A549 (cell line): ENCODE data around the gene HS3ST3B1. TPM values are rescaled to one million over a fixed set of nuclear protein-coding genes. Genes with fewer than 3 reads are reported as not detected.

ENCODE experiments used
- ATAC-seq, 2 experiments: fragments of 200-7000 bp in 1 of 2; fragments of >200 bp in 1 of 2; cut with Nextera tagmentation in 1 of 2; cut with Tn5 transposase in 1 of 2; 3 replicates each; pipeline versions ENCODE4 v1.8.0 to v1.9.1; 2018 to 2020; ENCODE audit warnings: mild to moderate bottlenecking in 1 of 2, moderate library complexity in 1 of 2
- CTCF ChIA-PET: fragments of 300-600 bp; sonication (Branson Sonifier 250); formaldehyde crosslinking; extraction: SDS; loops from one replicate; lab custom pipeline; 2021; ENCODE audit warnings: antibody characterized with exemption, inconsistent platforms; lab: Yijun Ruan, JAX
- POLR2A ChIA-PET: fragments of 350-600 bp; formaldehyde crosslinking; extraction: SDS; loops from one replicate; lab custom pipeline; 2021; ENCODE audit warnings: antibody characterized with exemption, inconsistent platforms; lab: Yijun Ruan, JAX
- DNase-seq, 2 experiments: peaks; one replicate each; pipeline versions ENCODE4 v3.0.0 to v3.0.0-alpha.2; 2011 to 2016; ENCODE audit warnings: low read depth in 1 of 2, low spot score in 1 of 2
- FAIRE-seq: peaks from 2 replicates; lab custom pipeline; 2011; peaks lifted over from hg19 to GRCh38; lab: Jason Lieb, UNC
- H3K27ac ChIP-seq, 2 experiments: fragments of >200 bp; sonication (Bioruptor Twin); formaldehyde crosslinking; 3 replicates each; pipeline ENCODE4 v1.5.1; 2016 to 2017
- H3K4me1 ChIP-seq: fragments of >200 bp; sonication (Bioruptor Twin); formaldehyde crosslinking; 3 replicates; pipeline ENCODE4 v1.6.1; 2016
- H3K4me2 ChIP-seq: fragments of >200 bp; sonication (Bioruptor Twin); formaldehyde crosslinking; 3 replicates; pipeline ENCODE4 v1.6.1; 2016
- H3K4me3 ChIP-seq: fragments of >200 bp; sonication (Bioruptor Twin); formaldehyde crosslinking; 3 replicates; pipeline ENCODE4 v1.5.1; 2016
- H3K9me3 ChIP-seq: fragments of >200 bp; sonication (Bioruptor Twin); formaldehyde crosslinking; 3 replicates; pipeline ENCODE4 v1.6.1; 2016
- CBX8 ChIP-seq: fragments of 200-600 bp; sonication (generic); IDR thresholded peaks from 2 replicates; pipeline ENCODE4 v1.6.1; 2016
- CHD2 ChIP-seq: fragments of 150-350 bp; IDR thresholded peaks from 2 replicates; pipeline ENCODE4 v1.6.1; 2014; ENCODE audit warnings: low read length; ENCODE audit not compliant: partially characterized antibody
- EP300 ChIP-seq, 2 experiments: fragments of >200 bp; sonication (Bioruptor Twin); formaldehyde crosslinking; IDR thresholded peaks; 2 replicates in 1 of 2; 3 replicates in 1 of 2; pipeline ENCODE4 v1.6.1; 2016 to 2017
- GATA3 ChIP-seq: IDR thresholded peaks from 2 replicates; pipeline ENCODE4 v1.6.1; 2012; ENCODE audit warnings: borderline replicate concordance
- HOXA7 ChIP-seq: fragments of 250-450 bp; sonication (Bioruptor Pico); IDR thresholded peaks from 2 replicates; pipeline ENCODE4 v1.5.0; 2020; ENCODE audit warnings: mild to moderate bottlenecking, moderate library complexity
- JUN ChIP-seq, 2 experiments: fragments of >200 bp; sonication (Bioruptor Twin); formaldehyde crosslinking; IDR thresholded peaks; 2 replicates in 1 of 2; 3 replicates in 1 of 2; pipeline ENCODE4 v1.6.1; 2016 to 2017
- JUNB ChIP-seq: fragments of >200 bp; sonication (Bioruptor Twin); formaldehyde crosslinking; IDR thresholded peaks from 2 replicates; pipeline ENCODE4 v1.6.1; 2016
- KDM1A ChIP-seq: fragments of 200-600 bp; sonication (generic); IDR thresholded peaks from 2 replicates; pipeline ENCODE4 v1.6.1; 2016; ENCODE audit warnings: low read depth, mild to moderate bottlenecking
- KDM5A ChIP-seq: fragments of 200-600 bp; sonication (generic); IDR thresholded peaks from 2 replicates; pipeline ENCODE4 v1.6.1; 2016; ENCODE audit warnings: antibody characterized with exemption, mild to moderate bottlenecking
- MAFK ChIP-seq: fragments of 450-650 bp; IDR thresholded peaks from 2 replicates; pipeline ENCODE4 v1.6.1; 2014; ENCODE audit not compliant: partially characterized antibody
- NR3C1 ChIP-seq: fragments of >200 bp; sonication (Bioruptor Twin); formaldehyde crosslinking; IDR thresholded peaks from 3 replicates; pipeline ENCODE4 v1.6.1; 2017
- PHF8 ChIP-seq: fragments of 200-600 bp; sonication (generic); IDR thresholded peaks from 2 replicates; pipeline ENCODE4 v1.6.1; 2016; ENCODE audit warnings: low read depth, mild to moderate bottlenecking, antibody characterized with exemption, moderate library complexity, borderline replicate concordance
- POLR2AphosphoS2 ChIP-seq: conservative IDR thresholded peaks from 2 replicates; pipeline ENCODE4 v1.6.1; 2012; ENCODE audit warnings: low read length, improper control_type of control experiment, inconsistent platforms
- RCOR1 ChIP-seq: fragments of 150-350 bp; IDR thresholded peaks from 2 replicates; pipeline ENCODE4 v1.6.1; 2014; ENCODE audit warnings: antibody characterized with exemption, low read length, low read depth
- TP53 ChIP-seq: fragments of 250-450 bp; sonication (Bioruptor Pico); IDR thresholded peaks from 2 replicates; pipeline ENCODE4 v1.5.0; 2021; ENCODE audit warnings: mild to moderate bottlenecking, moderate library complexity
- ZFP36 ChIP-seq: fragments of 450-650 bp; IDR thresholded peaks from 2 replicates; pipeline ENCODE4 v1.6.1; 2014; ENCODE audit warnings: borderline replicate concordance; ENCODE audit not compliant: partially characterized antibody
- WGBS: methylation state at CpG from one replicate; pipeline ENCODE4 v1.1.6; 2017; ENCODE audit errors: missing lambda C conversion rate; 5-methylcytosine and 5-hydroxymethylcytosine counted together
- polyA plus RNA-seq, 4 experiments: library from polyadenylated mRNA; depleted of rRNA in 3 of 4; stranded (reverse); fragments of >200 nt; fragmentation: RNase III in 1 of 4; extraction: RNeasy Plus Mini Kit Qiagen cat#74134 plus additional on column Dnase treatment in 1 of 4; gene quantifications; 2 replicates in 3 of 4; 3 replicates in 1 of 4; pipeline ENCODE4 v1.2.3, GENCODE V29; 2011 to 2017
- TF ChIP-seq, protein P1 (sequence below): fragments of 250-450 bp; sonication (Bioruptor Pico); IDR thresholded peaks from 2 replicates; pipeline ENCODE4 v1.5.0; 2021; ENCODE audit warnings: mild to moderate bottlenecking, moderate library complexity, borderline replicate concordance
- TF ChIP-seq, protein P2 (sequence below): fragments of 150-350 bp; IDR thresholded peaks from 2 replicates; pipeline ENCODE4 v1.6.1; 2014; ENCODE audit warnings: low read depth, mild to moderate bottlenecking, low read length
- TF ChIP-seq, protein P3 (sequence below): fragments of >200 bp; sonication (Bioruptor Twin); formaldehyde crosslinking; IDR thresholded peaks from 3 replicates; pipeline ENCODE4 v1.5.1; 2016
- TF ChIP-seq, protein P4 (sequence below): fragments of 250-450 bp; sonication (Bioruptor Pico); IDR thresholded peaks from 2 replicates; pipeline ENCODE4 v1.5.0; 2020; ENCODE audit warnings: low read depth, mild to moderate bottlenecking, moderate library complexity

Gene HS3ST3B1
- polyA plus RNA-seq, 2 of the 4 experiments (the other 2 are of a cell fraction) = 0.15 to 0.44 TPM

DNA sequence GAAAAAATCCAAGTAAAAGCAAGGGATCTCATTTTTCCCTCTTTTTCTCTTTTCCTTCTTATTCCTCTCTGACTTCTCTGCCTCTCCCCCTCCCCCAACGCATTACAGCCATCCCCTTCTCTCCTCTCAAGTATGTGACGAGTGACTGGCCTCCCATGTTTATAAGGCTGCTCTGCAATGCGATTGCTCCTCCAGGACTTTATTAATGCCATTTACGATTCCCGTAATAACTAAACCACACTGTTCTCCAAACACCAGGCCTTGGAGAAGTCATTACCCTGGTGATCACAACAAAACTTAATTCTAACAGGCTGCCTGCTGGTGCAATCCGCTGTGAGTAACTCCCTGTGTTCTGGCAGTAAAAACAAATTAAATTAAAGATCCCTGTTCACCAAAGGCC is 88.8 kb downstream of the HS3ST3B1 start:
- ChIA-PET CTCF (no interaction called here), POLR2A (no interaction called here)
- Histone ChIP-seq H3K9me3 (no peaks in the 10 kb centered on the region), H3K4me3 (no peak overlapping the region), H3K4me2 (no peak overlapping the region), H3K27ac (no peak overlapping the region), H3K4me1 (no peaks in the 10 kb centered on the region)
- FAIRE-seq = no peak
- DNase-seq = no peak
- no peak for ATAC-seq
- TF ChIP-seq HOXA7 (no peak), MAFK (no peak), POLR2AphosphoS2 (no peak), CBX8 (no peak), KDM5A (no peak), RCOR1 (no peak), CHD2 (no peak), PHF8 (no peak), ZFP36 (no peak), KDM1A (no peak)
- TF ChIP-seq, protein P1, sequence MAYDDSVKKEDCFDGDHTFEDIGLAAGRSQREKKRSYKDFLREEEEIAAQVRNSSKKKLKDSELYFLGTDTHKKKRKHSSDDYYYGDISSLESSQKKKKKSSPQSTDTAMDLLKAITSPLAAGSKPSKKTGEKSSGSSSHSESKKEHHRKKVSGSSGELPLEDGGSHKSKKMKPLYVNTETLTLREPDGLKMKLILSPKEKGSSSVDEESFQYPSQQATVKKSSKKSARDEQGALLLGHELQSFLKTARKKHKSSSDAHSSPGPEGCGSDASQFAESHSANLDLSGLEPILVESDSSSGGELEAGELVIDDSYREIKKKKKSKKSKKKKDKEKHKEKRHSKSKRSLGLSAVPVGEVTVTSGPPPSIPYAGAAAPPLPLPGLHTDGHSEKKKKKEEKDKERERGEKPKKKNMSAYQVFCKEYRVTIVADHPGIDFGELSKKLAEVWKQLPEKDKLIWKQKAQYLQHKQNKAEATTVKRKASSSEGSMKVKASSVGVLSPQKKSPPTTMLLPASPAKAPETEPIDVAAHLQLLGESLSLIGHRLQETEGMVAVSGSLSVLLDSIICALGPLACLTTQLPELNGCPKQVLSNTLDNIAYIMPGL (CRISPR knock-in tag) = no peak
- TF ChIP-seq, protein P2, sequence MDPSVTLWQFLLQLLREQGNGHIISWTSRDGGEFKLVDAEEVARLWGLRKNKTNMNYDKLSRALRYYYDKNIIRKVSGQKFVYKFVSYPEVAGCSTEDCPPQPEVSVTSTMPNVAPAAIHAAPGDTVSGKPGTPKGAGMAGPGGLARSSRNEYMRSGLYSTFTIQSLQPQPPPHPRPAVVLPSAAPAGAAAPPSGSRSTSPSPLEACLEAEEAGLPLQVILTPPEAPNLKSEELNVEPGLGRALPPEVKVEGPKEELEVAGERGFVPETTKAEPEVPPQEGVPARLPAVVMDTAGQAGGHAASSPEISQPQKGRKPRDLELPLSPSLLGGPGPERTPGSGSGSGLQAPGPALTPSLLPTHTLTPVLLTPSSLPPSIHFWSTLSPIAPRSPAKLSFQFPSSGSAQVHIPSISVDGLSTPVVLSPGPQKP = no peak
- WGBS = 52% methylated on average over 6 of the region's 6 CpGs

DNA sequence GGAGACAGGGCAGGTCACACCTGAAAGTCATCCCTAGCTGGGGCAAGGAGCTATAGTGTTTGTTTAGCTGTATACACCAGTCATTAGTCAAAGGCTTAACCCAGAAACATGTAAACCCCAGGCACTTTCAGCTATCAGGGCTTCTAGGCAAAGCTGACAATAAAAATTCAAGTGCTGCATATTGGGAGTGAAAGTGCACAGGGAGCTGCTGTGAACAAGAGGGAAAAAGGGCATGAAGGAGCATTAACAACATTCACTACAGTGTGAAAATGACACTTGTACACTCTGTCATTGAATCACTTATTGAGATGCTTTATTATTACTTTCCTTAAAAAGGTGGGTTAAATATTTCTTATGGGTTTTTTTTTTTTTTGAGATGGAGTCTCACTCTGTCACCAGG is 92.8 kb downstream of the HS3ST3B1 start:
- ChIA-PET CTCF (no interaction called here), POLR2A (no interaction called here)

DNA sequence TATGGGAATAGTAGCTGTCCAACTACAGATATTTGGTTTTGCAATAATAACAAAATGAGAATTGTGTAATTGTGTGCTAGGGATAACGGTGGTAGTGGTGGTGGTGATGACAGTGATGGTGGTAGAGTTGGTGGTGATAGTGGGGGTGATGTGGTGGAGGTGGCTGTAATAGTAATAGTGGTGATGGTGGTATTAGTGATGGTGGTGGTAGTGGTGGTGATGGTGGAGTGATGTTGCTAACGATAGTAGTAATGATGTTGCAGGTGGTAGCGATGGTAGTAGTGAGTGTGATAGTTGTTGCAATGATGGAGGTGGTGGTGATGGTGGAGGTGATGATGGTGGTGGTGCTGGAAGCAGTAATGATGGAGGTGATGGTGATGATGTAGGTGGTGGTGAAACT is 94.4 kb downstream of the HS3ST3B1 start:
- DNase-seq (no peak), ATAC-seq (no peak), FAIRE-seq (no peak)
- Histone ChIP-seq H3K4me2 (no peak overlapping the region), H3K4me1 (no peaks in the 10 kb centered on the region), H3K4me3 (no peak overlapping the region), H3K27ac (no peak overlapping the region), H3K9me3 (peaks cover 15% of the 10 kb centered on the region; the same call in 2 of the 3 replicates)
- TF ChIP-seq MAFK (no peak), JUN (IDR thresholded peaks at IDR 0.05) (no peak), EP300 (IDR thresholded peaks at IDR 0.05) (no peak)
- TF ChIP-seq, protein P3, sequence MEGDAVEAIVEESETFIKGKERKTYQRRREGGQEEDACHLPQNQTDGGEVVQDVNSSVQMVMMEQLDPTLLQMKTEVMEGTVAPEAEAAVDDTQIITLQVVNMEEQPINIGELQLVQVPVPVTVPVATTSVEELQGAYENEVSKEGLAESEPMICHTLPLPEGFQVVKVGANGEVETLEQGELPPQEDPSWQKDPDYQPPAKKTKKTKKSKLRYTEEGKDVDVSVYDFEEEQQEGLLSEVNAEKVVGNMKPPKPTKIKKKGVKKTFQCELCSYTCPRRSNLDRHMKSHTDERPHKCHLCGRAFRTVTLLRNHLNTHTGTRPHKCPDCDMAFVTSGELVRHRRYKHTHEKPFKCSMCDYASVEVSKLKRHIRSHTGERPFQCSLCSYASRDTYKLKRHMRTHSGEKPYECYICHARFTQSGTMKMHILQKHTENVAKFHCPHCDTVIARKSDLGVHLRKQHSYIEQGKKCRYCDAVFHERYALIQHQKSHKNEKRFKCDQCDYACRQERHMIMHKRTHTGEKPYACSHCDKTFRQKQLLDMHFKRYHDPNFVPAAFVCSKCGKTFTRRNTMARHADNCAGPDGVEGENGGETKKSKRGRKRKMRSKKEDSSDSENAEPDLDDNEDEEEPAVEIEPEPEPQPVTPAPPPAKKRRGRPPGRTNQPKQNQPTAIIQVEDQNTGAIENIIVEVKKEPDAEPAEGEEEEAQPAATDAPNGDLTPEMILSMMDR = no peak
- TF ChIP-seq, protein P4, sequence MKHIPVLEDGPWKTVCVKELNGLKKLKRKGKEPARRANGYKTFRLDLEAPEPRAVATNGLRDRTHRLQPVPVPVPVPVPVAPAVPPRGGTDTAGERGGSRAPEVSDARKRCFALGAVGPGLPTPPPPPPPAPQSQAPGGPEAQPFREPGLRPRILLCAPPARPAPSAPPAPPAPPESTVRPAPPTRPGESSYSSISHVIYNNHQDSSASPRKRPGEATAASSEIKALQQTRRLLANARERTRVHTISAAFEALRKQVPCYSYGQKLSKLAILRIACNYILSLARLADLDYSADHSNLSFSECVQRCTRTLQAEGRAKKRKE = no peak
- TF ChIP-seq, protein P1 (CRISPR knock-in tag) = no peak
- ChIA-PET POLR2A (no interaction called here), CTCF (no interaction called here)
- WGBS = 47% methylated on average over 3 of the region's 3 CpGs

More for the DNA sequence above, 92.8 kb downstream of the HS3ST3B1 start:
- H3K4me1 ChIP-seq = no peaks in the 10 kb centered on the region
- FAIRE-seq = no peak
- no peak overlapping the region for H3K4me3 ChIP-seq
- TF ChIP-seq TP53 (CRISPR knock-in tag) (no peak), GATA3 (no peak), NR3C1 (no peak), JUNB (no peak)
- TF ChIP-seq, all 56 proteins: peak for 0
- DNase-seq (no peak), ATAC-seq (no peak)
- Histone ChIP-seq H3K9me3 (peaks cover under 1% of the 10 kb centered on the region; the same call in 1 of the 3 replicates), H3K27ac (no peak overlapping the region), H3K4me2 (no peak overlapping the region)
